Lower leg skin (tissue), 4 donors: Measurements from ENCODE around the gene VPS18. TPM values are rescaled to one million over a fixed set of nuclear protein-coding genes. Genes with fewer than 3 reads are reported as not detected.

Experiments used
- DNase-seq, 2 donors: peaks; one replicate each; pipeline ENCODE4 v3.0.0-alpha.2; 2019; ENCODE audit warnings: low spot score in 2 of 2
- H3K4me3 ChIP-seq: fragments of 200-600 bp; sonication (generic); 2 replicates; pipeline ENCODE4 v1.5.1; 2017; ENCODE audit warnings: mild to moderate bottlenecking, low read depth; ENCODE audit not compliant: poor library complexity, severe bottlenecking
- CTCF ChIP-seq, 3 donors: fragments of 450-650 bp; IDR thresholded peaks; one replicate each; pipeline ENCODE4 v1.5.1; 2016; ENCODE audit warnings: antibody characterized with exemption in 3 of 3, mild to moderate bottlenecking in 3 of 3, moderate library complexity in 2 of 3
- POLR2A ChIP-seq, 2 donors: fragments of 450-650 bp; IDR thresholded peaks; one replicate each; pipeline ENCODE4 v1.6.1; 2016 to 2017; ENCODE audit warnings: antibody characterized with exemption in 2 of 2, mild to moderate bottlenecking in 1 of 2, moderate library complexity in 1 of 2
- WGBS, 2 donors: methylation state at CpG; one replicate each; pipeline ENCODE4 v1.1.5; 2018; 5-methylcytosine and 5-hydroxymethylcytosine counted together
- intact Hi-C: fragments of 100-400 bp; cut with DNase I; formaldehyde crosslinking; loops from one replicate; pipeline ENCODE4 v1.15.0; 2023; ENCODE audit warnings: low total_unique reads
- total RNA-seq, 4 donors: library from RNA; depleted of rRNA; stranded (reverse); fragments of >200 nt; gene quantifications; one replicate each; pipeline ENCODE4 v1.1.0, GENCODE V29; 2016

Gene VPS18
- total RNA-seq, 4 donors from 2014 or later: 15.4 to 29.9 (median 25.7) TPM

- TF ChIP-seq POLR2A (IDR thresholded peaks at IDR 0.05): no peak
- TF ChIP-seq CTCF (IDR thresholded peaks at IDR 0.05): no peak
- no peak overlapping the region for H3K4me3 ChIP-seq
- intact Hi-C loops: no loop called here
- no peak for DNase-seq
Observed at GRCh38 chr15:40846841-40847222, 47.4 kb upstream of the VPS18 start.

GRCh38 chr15:40847223-40847961 lies 46.9 kb upstream of the VPS18 start:
- intact Hi-C loops: no loop called here
- DNase-seq: peak in 1 of 2 donors; percentile 67
- 41 to 61% methylated on average over 7 of the region's 7 CpGs for WGBS, 2 donors
- TF ChIP-seq CTCF (IDR thresholded peaks at IDR 0.05) (no peak), POLR2A (IDR thresholded peaks at IDR 0.05) (no peak)
- no peak overlapping the region for H3K4me3 ChIP-seq

- DNase-seq: no peak
- WGBS, 2 donors: 83 to 92% methylated on average over 8 of the region's 8 CpGs
- H3K4me3 ChIP-seq: no peak overlapping the region
- intact Hi-C loops: no loop called here
- TF ChIP-seq CTCF (IDR thresholded peaks at IDR 0.05): no peak
- no peak for TF ChIP-seq POLR2A (IDR thresholded peaks at IDR 0.05)
Observed at GRCh38 chr15:40850576-40851112, 43.6 kb upstream of the VPS18 start.

GRCh38 chr15:40852529-40852928 lies 41.7 kb upstream of the VPS18 start:
- DNase-seq: no peak
- TF ChIP-seq CTCF (IDR thresholded peaks at IDR 0.05) (no peak), POLR2A (IDR thresholded peaks at IDR 0.05) (no peak)
- WGBS, 2 donors: 84 to 91% methylated on average over 5 of the region's 5 CpGs
- intact Hi-C loops: no loop called here
- no peak overlapping the region for H3K4me3 ChIP-seq

GRCh38 chr15:40853241-40853890 lies 40.9 kb upstream of the VPS18 start:
- TF ChIP-seq POLR2A (IDR thresholded peaks at IDR 0.05): no peak
- TF ChIP-seq CTCF (IDR thresholded peaks at IDR 0.05): no peak
- intact Hi-C loops: no loop called here
- no peak overlapping the region for H3K4me3 ChIP-seq
- 91 to 92% methylated on average over 14 to 16 of the region's 16 CpGs for WGBS, 2 donors
- no peak for DNase-seq
